WI38 (cell line): Measurements from ENCODE around the gene MAP3K14.

ENCODE experiments used
- H3K4me3 ChIP-seq: 2 replicates; pipeline ENCODE4 v1.5.1; 2011; ENCODE audit warnings: low read depth, mild to moderate bottlenecking, control low read depth, low read length
- TF ChIP-seq, protein P1 (sequence below): IDR thresholded peaks from 2 replicates; pipeline ENCODE4 v1.5.1; 2012; ENCODE audit warnings: low read depth, mild to moderate bottlenecking, control low read depth, low read length

The MAP3K14 gene

GRCh38 chr17:45357364-45357997, 40.7 kb upstream of the MAP3K14 start:
- TF ChIP-seq, protein P1, sequence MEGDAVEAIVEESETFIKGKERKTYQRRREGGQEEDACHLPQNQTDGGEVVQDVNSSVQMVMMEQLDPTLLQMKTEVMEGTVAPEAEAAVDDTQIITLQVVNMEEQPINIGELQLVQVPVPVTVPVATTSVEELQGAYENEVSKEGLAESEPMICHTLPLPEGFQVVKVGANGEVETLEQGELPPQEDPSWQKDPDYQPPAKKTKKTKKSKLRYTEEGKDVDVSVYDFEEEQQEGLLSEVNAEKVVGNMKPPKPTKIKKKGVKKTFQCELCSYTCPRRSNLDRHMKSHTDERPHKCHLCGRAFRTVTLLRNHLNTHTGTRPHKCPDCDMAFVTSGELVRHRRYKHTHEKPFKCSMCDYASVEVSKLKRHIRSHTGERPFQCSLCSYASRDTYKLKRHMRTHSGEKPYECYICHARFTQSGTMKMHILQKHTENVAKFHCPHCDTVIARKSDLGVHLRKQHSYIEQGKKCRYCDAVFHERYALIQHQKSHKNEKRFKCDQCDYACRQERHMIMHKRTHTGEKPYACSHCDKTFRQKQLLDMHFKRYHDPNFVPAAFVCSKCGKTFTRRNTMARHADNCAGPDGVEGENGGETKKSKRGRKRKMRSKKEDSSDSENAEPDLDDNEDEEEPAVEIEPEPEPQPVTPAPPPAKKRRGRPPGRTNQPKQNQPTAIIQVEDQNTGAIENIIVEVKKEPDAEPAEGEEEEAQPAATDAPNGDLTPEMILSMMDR, result no peak
- H3K4me3 ChIP-seq, result no peak overlapping the region

DNA sequence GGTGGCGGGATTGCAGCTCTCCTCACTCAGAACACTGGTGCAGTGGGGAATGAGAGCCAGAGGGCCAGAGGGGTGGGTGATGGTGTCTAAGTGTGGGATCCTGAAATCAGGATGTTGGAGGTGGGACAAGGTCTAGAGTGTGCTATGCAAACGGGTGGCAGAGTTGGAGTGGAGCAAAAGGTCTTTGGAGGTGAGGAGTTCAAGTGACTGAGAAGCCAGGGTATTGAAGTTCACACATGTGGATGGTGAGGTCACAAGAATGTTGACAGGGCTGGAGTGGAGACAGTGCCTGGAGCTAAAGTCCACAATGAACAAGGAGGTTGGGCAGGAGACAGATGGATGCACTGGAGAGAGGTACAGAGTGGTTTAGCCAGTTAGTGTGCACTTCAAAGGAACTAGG, 38.3 kb upstream of the MAP3K14 start:
- no peak overlapping the region for H3K4me3 ChIP-seq
- TF ChIP-seq, protein P1, result no peak

DNA sequence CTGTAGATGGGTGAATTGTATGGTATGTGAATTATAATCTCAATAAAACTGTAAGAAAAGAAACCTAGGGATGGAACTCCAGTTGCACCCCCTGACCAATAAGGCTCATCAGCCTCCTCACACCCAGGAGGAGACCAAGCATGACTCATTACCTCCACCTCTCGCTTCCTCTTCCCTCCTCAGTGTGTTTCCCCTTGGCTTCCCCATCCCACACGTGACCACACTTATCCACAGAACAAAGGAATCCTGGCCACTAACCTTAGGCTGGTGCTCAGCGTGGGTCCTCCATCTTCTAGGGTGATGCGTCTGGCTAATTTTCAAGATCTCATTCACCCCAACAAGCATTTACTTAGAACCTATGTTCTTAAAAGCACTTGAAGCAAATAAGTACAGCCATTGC, 36.2 kb upstream of the MAP3K14 start:
- H3K4me3 ChIP-seq, result no peak overlapping the region
- TF ChIP-seq, protein P1, result no peak

DNA sequence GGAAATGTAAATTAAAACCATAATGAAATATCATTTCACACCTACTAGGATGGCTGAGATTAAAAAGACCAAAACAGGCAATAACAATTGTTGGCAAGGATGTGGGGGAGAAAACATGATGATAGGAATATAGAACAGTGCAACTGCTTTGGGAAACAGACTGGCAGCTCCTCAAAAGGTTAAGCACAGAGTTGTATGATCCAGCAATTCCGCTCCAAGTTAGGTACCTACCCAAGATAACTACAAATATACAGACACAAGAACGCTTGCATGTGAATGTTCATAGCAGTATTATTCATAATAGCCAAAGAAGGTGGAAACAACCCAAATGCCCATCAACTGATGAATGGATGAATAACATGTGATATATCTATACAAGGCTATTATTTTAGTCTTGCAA, 35.0 kb upstream of the MAP3K14 start:
- no peak overlapping the region for H3K4me3 ChIP-seq
- TF ChIP-seq, protein P1, result no peak

DNA sequence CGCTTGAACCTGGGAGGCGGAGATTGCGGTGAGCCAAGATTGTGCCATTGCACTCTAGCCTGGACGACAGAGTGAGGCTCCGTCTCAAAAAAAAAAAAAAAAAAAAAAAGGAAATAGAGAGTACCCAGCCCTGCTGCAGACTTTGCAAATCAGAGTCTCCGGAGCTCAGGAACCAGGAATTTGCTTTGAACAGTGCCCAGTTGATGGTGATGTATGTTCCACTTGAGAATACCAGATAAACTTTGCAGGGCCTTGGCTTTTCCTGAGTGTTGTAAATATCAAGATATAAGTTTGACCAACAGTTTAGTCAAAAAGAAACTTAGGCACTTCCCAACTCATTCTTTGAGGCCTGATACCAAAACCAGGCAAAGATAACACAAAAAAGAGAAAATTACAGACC, 30.6 kb upstream of the MAP3K14 start:
- TF ChIP-seq, protein P1, result no peak
- H3K4me3 ChIP-seq, result no peak overlapping the region

GRCh38 chr17:45346216-45347015, 29.6 kb upstream of the MAP3K14 start:
- TF ChIP-seq, protein P1, result no peak
- no peak overlapping the region for H3K4me3 ChIP-seq

DNA sequence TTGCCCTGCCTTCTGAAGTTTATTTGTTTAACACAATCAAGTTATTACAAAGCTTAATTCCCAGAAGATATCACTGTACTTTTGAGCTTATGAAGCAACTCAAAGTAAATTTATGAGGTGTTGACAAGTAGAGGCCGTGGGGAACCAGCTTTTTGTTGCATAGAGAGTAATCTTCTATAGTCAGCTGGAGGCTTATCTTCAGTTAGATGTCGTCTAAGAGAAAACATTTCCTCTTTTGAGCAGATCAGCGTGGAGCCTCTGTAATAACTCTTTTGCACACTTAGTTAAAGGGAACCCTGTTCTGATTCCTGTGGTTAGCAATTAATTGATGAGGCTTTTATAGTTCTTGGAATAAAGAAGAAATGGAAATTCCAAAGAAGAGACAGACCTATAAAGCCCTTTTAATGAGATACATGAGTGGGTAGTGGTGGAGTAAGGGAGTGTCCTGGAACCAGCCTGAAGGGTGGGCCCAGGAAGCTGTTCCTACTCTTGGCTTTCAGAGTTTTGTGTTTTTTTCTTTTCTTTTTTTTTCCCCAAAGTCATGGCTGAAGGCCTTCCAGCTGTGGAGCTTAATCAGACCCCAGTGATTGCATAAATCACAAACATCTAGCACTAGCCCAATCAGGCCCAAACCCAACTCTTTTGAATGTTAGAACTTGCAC, 28.9 kb upstream of the MAP3K14 start:
- TF ChIP-seq, protein P1, result no peak
- no peak overlapping the region for H3K4me3 ChIP-seq
